Vagina (tissue), 2 donors: ENCODE data around the gene GRIK4.

Source experiments
- CTCF ChIP-seq, 3 experiments: fragments of 450-650 bp in 2 of 3; fragments of 200-600 bp in 1 of 3; sonication (generic) in 1 of 3; IDR thresholded peaks; one replicate each; pipeline ENCODE4 v1.5.1; 2017 to 2019; ENCODE audit warnings: antibody characterized with exemption in 3 of 3, mild to moderate bottlenecking in 2 of 3, moderate library complexity in 2 of 3
- POLR2A ChIP-seq, 2 donors: fragments of 450-650 bp; IDR thresholded peaks; one replicate each; pipeline ENCODE4 v1.6.1; 2017; ENCODE audit warnings: antibody characterized with exemption in 2 of 2, mild to moderate bottlenecking in 2 of 2, moderate library complexity in 2 of 2

DNA sequence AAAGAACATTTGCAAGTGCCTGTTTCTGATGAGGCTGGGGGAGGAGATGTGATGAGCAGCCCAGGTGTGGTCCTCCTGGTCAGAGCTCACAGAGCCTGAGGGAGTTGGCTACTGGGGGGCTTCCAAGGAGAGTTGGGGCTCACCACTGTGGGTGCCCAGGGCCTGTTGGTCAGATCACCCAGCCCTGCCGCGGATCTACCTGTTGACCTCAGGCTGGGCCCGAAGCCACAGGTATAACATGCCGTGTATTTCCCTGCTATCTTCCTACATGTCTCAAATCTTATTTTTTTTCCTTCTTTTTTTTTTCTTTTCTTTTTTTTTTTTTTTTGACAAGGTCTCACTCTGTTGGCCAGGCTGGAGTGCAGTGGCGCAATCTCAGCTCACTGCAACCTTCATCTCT is 312.7 kb downstream of the GRIK4 start:
- TF ChIP-seq POLR2A (IDR thresholded peaks at IDR 0.05) (no peak), CTCF (IDR thresholded peaks at IDR 0.05) (no peak)
